ENCODE data around the gene ERAS.

- TF ChIP-seq CTCF (IDR thresholded peaks at IDR 0.05; ENCODE audit: poor library complexity, severe bottlenecking) (no peak), POLR2AphosphoS5 (IDR thresholded peaks at IDR 0.05) (no peak), REST (IDR thresholded peaks at IDR 0.05; ENCODE audit: borderline replicate concordance) (no peak), TAF1 (IDR thresholded peaks at IDR 0.05; ENCODE audit: low read depth) (no peak), EP300 (conservative IDR thresholded peaks at IDR 0.05; ENCODE audit: poor library complexity, severe bottlenecking) (no peak)
Observed at GRCh38 chrX:48787505-48788443, 38.5 kb upstream of the ERAS start.

Measured in neural cell (in vitro differentiated cells).